Dedifferentiated amniotic fluid mesenchymal stem cell (primary cell): ENCODE data around the gene MKRN2.
"Not testable (repeated sequence)": the region's sequence is repeated elsewhere in the genome, so short reads cannot be mapped to it uniquely, and the experiment has no call there.

Source experiments
- DNase-seq: peaks from one replicate; pipeline ENCODE4 v3.0.0-alpha.2; 2016; ENCODE audit errors: extremely low spot score

The MKRN2 gene, protein sequence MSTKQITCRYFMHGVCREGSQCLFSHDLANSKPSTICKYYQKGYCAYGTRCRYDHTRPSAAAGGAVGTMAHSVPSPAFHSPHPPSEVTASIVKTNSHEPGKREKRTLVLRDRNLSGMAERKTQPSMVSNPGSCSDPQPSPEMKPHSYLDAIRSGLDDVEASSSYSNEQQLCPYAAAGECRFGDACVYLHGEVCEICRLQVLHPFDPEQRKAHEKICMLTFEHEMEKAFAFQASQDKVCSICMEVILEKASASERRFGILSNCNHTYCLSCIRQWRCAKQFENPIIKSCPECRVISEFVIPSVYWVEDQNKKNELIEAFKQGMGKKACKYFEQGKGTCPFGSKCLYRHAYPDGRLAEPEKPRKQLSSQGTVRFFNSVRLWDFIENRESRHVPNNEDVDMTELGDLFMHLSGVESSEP

DNA sequence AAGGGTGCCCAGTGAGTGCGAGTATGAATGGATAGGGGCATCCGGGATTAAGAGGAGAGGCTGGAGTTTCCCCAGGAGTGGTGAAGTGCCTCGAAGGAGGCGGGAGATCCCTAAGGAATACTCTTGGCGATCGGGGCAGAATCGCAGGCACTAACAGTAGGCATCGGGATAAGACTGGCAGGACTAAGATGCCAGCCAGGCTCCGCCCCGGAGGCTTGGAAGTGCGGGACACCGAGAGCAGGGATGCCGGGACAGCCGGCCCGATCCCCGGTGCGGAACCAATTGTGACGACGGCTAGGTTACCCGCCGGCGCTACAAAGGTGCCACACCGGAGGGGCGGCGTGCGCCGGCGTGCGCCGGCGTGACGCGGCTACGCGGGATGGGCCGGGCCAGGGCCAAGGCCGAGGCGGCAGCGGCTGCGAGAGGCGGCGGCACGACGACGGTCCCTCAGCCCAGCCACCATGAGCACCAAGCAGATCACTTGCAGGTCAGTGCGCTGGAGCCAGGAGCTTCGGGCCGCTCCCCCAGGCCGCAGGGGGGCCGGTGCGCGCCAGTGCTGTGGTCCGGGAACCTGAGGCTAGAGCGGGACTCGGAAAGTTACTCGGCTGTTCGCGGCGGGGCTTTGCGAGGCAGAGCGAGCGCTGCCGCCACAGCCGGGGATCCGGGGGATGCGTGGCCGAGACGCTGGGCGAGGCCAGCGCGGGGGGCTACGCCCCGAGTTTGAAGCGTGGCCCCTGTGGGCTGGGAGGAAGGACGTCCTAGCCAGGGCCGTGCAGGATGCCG is at the start of gene MKRN2:
Gene MKRN2, plus strand, starts transcription at position 398 of the 783 bp plus-strand sequence. Its CDS starts 64 bp downstream, at position 462.
- DNase-seq = peak; percentile 66

DNA sequence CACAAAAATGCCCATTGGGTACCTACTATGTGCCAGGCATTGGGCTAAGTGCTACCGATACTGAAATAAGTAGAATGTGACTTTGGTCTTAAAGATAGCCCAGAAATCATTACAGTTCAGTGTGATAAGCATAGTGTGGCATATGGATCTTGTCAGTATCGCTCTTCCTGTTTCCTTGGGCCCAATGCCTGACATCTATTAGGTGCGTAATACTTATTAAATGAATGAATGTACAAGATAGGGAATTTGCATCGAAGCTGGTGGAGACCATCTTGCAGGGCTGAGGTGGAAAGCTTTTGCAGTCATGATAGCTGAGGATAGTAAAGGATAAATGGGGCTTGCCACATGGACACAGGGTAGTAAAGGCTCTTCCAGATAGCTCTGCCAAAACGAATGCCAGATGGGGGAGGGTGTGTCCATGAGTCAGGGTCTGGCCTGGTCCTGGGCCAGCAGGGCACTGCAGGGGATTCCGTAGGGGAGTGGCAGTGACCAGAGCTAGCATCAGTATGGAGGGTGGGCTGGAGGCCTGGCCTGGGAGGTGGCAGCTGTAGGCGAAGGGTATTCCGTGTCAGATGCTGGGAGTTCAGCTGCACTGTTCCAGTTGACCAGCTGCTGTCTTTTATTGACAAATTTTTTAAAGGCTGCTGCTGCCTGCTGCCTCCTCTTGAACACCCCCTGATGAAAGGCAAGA is 49.2 kb upstream of the MKRN2 start:
- no peak for DNase-seq

DNA sequence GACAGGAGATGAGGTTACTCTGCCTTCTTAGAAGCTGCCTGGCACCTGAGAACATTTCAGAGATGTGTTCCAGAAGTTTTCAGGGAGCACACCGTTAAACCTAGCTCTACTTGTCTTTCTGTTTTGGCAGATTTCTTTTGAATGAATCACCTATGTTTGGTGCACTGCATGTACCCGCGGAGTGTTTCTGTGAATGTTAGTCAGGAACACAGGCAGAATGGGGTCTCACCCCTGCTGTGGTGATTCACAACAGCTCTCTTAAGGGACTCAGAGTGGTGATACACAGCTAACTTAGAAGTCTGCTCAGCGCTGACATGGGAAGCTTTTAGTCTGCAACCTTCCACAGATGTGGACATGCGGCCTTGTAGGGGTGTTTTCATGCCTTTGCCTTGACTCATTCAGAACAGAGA is 48.6 kb upstream of the MKRN2 start:
- peak; percentile 81 for DNase-seq

DNA sequence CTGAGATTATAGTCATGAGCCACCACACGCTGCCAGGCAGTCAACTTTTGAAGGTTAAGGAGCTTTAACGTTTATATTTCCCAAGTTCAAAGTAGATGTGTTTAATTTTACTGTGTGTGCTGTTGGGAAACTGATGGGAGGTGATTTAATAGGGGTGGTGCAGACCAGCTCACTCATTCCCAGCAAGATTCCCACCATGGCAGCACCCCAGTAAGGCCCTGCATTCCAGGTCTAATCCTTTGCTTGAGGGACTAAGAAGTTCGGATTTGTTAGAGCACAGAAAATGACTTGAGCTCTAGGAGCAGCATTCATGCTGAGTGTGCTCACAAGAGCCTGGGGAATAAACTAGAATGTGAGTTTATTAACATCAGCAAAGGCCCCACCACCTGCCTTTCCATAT is 47.4 kb upstream of the MKRN2 start:
- no peak for DNase-seq

DNA sequence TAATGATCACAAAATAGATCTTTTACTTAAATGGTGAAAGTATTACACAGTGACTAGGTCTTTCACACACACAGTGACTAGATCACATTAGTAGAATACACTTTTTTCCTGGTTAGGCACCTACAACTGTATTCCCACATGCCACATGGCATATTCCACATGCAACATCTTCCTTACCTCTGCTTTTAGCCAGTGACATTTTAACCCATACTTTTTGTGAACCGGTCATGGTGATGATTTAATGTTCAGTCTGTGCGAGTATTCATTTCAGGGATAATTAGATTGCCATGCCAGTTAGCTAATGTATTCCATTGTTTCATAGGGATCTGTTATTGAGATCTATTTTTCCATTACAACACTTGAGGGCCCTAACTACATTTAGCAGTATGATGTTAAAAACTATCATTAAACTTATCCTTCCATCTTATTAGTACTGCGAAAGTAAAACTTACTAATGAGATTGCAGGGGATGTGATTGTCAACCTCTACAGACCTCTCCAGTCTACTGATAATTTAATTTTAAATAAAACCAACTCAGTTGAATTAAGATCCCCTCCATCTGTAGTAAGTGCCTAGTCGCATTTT is 44.3 kb upstream of the MKRN2 start:
- no peak for DNase-seq

DNA sequence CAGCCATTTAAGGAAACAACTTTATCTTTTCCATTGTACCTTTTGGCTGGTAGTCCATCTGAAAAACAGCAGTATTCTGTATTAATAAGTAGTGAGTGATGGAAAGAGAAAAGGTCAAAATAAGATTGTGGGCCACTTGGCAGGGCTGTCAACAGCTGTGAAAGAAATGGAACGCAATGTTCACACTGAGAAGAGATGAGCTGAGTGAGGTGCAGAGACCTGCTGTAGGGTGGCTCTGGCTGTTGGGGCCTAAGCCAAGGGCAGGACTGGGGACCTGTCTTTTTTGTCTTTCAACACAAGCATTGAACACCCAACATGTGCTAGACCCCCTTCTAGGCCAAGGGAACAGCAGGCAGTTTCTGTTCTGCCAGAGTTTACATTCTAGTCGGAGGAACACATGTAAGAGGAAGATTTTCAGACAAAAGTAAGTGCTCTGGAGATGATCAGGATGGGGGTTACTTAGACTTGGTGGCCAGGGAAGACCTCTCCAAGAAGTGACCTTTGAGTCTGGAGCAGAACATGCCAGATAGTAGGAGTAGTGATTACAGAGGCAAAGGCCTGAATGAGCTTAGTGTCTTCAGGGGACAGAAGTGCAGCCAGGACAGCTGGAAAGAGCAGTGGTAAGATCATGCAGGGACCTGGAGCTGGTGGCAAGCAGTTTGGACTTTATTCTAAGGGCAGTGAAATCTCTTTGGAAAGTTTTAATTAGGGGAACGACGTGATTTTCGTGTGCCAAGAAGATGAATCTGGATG is 43.0 kb upstream of the MKRN2 start:
- no peak for DNase-seq

DNA sequence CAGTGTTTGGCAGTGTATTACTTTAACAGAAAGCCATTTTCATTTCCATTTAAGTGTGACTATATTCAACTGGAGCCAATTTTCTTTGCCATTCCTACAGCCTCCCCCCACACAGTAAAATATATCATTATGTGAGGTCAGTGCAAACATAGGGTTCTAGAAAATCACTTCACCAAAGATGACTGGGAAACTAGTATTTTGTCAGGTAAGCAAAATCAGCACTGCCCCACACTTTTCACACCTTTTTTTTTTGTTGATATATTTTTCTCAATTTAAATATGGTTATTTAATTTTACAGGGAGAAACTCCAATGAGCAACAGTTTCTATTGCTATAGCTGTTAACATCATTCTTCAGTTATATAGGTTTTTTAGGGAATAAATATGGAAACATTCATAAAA is 41.3 kb upstream of the MKRN2 start:
- no peak for DNase-seq

DNA sequence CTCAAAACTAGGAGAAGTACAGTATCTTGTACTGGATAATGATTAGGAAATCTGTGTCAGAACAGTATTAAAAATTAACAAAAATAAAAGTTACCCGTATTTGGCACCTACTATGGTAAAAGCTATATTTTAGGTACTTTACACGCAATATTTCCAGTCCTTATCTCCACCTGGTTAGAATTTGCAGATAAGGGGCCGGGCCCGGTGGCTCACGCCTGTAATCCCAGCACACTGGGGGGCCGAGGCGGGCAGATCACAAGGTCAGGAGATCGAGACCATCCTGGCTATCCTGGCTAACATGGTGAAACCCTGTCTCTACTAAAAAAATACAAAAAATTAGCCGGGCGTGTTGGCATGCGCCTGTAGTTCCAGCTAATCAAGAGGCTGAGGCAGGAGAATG is 40.0 kb upstream of the MKRN2 start:
- no peak for DNase-seq

DNA sequence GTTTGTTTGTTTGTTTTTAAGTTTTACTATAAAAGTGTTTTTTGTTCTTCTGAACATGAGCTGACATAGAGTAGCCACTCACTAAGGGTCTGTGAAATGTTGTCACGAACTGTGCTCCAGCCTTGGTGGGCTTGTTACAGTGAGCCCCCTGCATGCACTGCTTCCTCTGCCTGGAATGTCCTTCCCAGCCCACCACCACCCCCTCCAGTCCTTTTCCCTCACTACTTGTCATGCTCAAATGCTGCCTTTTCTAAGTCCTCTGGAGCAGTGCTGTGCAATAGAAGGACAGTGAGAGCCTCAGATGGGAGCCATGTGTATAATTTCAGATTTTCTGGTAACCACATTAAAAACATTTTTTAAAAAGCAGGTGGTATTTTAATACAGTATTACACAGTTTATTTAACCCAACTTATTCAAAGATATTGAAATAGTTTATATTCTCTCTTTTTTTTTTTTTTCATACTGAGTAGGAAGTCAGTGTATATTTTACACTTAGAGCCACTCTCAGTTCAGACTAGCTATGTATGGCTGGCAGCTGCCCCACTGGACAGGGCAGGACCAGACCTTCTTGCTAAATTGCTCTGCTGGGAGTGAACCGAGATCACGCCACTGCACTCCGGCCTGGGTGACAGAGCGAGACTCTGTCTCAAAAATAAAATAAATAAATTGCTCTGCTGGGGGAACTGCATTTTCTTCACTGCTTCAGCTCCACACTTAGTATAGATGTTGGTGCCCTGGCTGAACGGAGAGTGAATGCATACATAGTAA is 38.4 kb upstream of the MKRN2 start:
- DNase-seq = no peak

DNA sequence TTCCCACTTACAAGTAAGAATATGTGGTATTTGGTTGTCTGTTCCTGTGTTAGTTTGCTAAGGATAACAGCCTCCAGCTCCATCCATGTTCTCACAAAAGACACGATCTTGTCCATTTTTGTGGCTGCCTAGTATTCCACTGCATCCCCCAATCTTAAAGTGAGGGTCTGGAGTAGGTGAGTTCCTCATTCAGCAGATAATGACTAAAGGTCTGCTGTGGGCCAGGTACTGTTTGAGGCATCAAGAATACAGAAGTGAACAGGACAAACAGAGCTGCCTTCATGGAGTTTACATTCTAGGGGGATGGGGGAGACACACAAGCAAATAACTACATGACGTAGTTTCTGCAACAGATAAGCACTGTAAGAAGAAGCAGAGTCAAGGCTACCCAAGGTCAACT is 35.9 kb upstream of the MKRN2 start:
- no peak for DNase-seq

DNA sequence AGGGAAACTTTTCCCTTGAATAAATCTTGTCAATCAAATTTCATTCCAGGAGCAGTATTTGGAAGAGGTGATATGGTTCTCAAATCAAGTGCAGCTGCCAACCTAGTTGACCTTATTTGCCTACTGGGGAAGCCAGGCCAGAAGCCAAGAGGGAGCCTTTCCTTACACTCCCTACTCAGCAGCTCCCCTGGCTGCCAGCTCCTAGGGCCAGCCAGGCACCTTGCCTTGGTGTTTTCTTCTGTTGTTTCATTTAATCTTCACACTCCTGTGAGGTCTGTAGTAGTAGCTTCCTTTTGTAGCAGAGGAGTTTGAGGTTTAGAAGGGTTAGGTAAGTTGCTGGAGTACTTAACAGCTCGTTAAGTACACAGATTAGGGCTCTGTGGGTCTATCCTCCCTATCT is 34.2 kb upstream of the MKRN2 start:
- no peak for DNase-seq

DNA sequence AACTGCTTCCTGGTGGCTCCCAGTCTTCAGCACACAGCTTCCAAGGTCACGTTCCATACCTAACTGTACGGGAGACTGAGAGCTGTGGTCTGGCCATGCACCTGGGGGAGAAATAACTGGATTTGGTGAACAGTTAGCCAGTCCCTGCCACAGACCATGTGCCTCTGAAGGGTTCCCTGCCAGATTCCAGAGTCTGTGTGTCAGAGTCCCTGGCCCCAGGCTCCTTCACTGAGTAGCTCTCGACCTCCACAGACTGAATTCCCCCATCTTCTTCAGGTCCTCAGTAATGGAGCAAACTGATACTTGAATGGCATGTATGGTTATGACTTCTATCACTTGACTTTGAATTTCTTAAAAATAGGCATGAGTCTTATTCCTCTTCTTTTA is 29.1 kb upstream of the MKRN2 start:
- DNase-seq = no peak

DNA sequence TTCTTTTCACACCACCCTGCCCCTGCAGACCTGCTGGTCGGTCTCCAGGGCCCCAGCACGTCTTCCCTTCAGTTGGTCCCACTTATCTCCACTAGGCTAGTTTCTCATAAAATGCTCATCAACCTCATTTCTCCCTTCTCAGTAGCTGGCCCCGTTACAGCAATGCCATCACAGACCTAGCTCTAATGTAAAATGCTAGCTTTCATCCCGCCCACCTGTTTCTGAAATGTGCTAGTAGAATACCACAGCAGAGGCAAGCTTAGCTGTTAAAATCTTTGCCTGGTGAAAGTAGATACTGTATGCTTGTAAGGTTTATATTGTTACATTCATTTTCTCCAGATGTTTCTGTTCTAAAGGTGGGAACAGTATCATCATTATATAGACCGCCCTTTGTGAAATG is 24.7 kb upstream of the MKRN2 start:
- no peak for DNase-seq

DNA sequence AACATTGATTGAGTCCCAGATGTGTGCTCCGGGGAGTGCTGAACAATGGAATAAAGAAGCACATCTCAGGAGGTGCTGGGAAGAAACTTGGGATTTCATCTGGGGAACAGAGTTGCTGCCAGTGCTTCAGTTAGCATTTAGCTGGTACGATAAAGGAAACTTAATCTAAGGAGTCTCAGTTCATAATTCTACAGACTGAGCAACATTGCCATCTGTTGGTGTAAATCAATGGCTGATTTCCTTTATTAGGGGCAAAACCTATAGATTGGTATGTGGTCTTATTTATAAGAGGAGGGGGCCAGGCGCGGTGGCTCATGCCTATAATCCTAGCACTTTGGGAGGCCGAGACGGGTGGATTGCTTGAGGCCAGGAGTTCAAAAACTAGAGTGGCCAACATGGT is 20.5 kb upstream of the MKRN2 start:
- no peak for DNase-seq

DNA sequence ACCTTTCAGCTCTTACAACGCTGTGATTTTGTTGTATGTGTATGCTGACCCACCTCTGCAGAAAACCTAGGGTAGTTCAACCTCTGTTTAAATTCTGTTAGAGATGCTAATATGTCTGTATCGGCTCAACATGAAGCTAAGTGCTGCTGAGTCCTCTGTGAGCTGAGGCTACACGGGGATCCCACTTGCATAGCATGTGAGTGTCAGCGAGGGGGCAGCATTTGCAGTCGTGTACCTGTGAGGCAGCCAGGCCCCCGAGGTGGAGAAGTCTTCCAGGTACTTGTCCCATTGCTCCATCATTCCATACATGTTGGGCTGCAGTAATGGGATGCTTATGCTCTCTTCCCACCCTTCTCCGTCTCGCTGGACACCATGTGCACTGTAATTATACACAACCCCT is 15.3 kb upstream of the MKRN2 start:
- no peak for DNase-seq

DNA sequence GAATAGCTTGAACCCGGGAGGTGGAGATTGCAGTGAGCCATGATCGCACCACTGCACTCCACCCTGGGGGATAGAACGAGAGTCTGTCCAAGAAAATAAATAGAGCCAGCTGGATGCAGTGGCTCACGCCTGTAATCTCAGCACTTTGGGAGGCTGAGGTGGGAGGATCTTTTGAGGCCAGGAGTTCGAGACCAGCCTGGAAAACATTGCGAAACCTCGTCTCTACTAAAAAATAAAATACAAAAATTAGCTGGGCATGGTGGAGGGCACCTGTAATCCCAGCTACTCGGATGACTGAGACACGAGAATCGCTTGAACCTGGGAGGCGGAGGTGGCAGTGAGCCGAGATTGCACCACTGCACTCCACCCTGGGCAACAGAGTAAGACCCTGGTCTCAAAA is 13.4 kb upstream of the MKRN2 start:
- not testable (repeated sequence) for DNase-seq

DNA sequence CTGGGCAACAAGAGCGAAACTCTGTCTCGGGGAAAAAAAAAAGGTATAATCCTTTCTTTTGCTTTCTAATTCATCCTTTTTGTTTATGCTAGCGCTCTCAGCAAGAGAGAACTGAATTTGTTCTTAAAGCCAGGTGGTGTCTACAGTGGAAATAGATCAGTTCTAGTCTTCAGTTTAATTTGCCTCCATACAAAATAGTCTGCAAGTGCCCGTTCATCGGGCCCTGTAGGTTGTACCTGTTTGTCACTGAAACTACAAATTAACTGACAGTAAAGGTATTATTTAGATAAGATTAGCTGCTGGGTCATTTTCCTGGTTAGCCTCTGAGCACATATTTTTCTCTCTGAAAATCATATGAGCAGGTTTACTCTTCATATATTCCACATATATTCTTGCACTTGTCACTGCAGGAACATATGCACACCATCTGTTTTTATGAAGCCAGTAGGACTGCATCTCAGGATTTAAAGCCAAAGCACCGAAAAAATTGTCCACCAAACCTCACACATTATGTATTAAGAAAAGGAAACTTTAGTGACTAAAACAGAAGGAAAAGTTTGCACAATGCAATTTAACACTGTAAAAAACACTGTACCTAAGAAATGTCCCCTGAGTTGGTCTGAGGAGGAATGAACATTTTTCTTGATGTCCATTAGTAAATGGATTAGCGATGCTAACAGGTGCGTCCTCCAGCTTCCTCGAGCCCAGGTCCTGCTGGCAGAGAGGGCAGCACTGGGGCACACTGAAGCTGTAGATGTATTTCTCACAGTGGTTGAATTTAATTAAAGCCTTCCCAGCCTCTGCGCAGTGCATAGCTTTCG is 12.0 kb upstream of the MKRN2 start:
- no peak for DNase-seq

DNA sequence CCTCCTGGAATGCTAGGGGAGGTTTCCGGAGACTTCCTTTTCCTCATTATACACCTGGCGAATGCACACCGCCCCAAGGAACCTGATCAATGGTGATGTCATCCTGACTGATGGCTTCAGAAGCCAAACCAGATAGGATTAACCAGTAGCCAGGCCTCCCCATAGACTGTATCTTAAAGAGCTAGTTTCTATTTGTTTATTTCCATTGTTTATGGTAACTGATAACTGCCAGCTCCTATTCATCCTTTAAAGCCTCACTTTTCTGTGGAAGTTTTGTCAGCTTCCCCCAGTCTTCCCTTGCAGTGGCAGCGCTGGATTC is 11.5 kb upstream of the MKRN2 start, which contains the start of gene MKRN2OS:
Gene MKRN2OS, minus strand, starts transcription at position 27 of the 319 bp plus-strand sequence. CDS start 35 bp downstream, outside the sequence.
- DNase-seq = no peak

DNA sequence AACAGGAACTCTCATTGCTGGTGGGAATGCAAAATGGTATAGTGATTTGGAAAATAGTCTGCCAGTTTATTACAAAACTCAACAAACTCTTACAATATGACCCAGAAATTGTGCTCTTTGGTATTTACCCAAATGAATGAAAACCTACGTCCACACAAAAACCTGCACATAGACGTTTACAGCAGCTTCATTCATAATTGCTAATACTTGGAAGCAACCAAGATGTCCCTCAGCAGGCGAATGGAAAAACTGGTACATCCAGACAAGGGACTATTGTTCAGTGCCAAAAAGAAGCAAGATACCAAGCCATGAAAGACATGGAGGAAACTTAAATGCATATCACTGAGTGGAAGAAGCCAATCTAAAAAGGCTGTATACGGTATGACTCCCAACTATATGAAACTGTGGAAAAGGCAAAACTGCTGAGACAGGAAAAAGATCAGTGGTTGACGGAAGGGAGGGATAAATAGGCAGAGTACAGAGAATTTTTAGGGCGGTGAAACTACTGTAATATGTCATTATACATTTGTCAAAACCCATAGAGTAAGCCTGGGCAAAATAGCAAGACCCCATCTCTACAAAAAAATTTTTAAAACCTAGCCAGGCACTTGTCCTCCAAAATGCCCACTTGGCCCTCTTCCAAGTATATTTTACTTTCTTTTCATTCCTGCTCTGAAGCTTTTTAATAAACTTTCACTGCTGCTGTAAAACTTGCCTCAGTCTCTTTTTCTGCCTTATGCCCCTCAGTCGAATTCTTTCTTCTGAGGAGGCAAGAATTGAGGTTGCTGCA is 6.7 kb upstream of the MKRN2 start:
- DNase-seq = no peak
